ENCODE data around the gene GRM4. TPM values are rescaled to one million over a fixed set of nuclear protein-coding genes. Genes with fewer than 3 reads are reported as not detected.

The GRM4 gene
- total and polyA plus RNA-seq, 2 experiments from 2014 or later: 0.10 to 0.22 TPM

DNA sequence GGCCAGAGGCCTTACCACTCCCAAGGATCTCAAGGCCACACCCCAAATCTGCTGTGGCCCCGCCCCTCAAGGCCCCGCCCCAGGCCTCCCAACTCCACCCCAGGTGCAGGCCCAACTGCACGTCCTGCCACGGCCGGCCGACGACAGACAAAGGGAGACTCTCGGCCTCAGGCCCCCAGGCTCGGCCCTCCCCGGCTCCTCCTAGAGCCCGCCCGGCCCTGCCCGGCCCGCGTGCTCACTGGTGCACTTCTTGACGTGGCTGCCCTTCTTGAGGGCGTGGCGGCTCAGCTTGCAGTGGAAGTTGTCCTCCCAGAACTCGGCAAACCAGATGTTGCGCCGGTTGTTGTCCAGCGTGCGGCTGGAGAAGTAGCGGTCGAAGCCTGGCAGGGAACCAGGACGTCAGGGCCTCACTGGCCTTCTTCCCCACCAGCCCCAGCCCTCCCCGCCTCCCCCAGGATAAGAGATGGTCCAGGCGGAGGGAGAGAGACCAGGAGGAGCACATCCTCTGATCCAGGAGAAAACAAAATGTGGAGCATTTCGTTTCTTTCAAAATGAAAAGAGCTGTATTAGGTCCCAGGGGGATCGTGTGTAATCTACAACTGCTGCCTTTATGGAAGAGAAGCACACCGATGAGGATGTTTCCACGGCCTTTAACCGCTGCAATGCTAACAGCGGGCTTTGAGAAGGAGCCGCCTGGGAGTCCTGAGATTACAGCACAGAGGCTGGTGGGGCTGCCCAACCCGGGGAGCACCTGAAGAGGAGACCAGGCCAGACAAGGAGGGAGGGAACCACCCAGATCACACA, 89.4 kb downstream of the GRM4 start:
- no peaks in the 10 kb centered on the region; the same call in 1 of the 2 replicates for H3K27me3 ChIP-seq (replicated peaks; ENCODE audit: insufficient read depth)
- TF ChIP-seq EZH2 (IDR thresholded peaks at IDR 0.05; ENCODE audit: insufficient read depth, poor library complexity, severe bottlenecking) (no peak), EZH2phosphoT487 (IDR thresholded peaks at IDR 0.05; ENCODE audit: insufficient read depth, low read depth) (no peak)
- peak overlapping the region; percentile 2 for H3K4me2 ChIP-seq (ENCODE audit: unreplicated experiment)
- H3K9me2 ChIP-seq (ENCODE audit: insufficient read depth): no peaks in the 10 kb centered on the region
- peaks cover 17% of the 10 kb centered on the region for H3K4me1 ChIP-seq (ENCODE audit: insufficient read depth)
- H3K79me2 ChIP-seq (ENCODE audit: insufficient read depth): no peaks in the 10 kb centered on the region
- peak overlapping the region; percentile 22; the same call in 1 of the 2 replicates for H3K4me3 ChIP-seq
- peak overlapping the region; percentile 78 for H2AFZ ChIP-seq
- no peaks in the 10 kb centered on the region for H3K36me3 ChIP-seq (ENCODE audit: low read depth)
- in situ Hi-C loops (cut with MboI): no loop called here
- H3F3A ChIP-seq (ENCODE audit: insufficient read depth): no peaks in the 10 kb centered on the region
- H3K9ac ChIP-seq: peak overlapping the region; percentile 57
- H3K9me3 ChIP-seq (ENCODE audit: low read depth): no peaks in the 10 kb centered on the region
- peak; percentile 87 for DNase-seq
- 22 to 24% methylated on average over 26 to 31 of the region's 36 CpGs for WGBS, 2 experiments (ENCODE audit: low coverage in 1 of 2, low lambda C conversion rate in 2 of 2, missing lambda C conversion rate in 2 of 2)
- no peaks in the 10 kb centered on the region for H4K20me1 ChIP-seq (ENCODE audit: insufficient read depth)
- no peak overlapping the region; the same call in 1 of the 2 replicates for H3K27ac ChIP-seq

DNA sequence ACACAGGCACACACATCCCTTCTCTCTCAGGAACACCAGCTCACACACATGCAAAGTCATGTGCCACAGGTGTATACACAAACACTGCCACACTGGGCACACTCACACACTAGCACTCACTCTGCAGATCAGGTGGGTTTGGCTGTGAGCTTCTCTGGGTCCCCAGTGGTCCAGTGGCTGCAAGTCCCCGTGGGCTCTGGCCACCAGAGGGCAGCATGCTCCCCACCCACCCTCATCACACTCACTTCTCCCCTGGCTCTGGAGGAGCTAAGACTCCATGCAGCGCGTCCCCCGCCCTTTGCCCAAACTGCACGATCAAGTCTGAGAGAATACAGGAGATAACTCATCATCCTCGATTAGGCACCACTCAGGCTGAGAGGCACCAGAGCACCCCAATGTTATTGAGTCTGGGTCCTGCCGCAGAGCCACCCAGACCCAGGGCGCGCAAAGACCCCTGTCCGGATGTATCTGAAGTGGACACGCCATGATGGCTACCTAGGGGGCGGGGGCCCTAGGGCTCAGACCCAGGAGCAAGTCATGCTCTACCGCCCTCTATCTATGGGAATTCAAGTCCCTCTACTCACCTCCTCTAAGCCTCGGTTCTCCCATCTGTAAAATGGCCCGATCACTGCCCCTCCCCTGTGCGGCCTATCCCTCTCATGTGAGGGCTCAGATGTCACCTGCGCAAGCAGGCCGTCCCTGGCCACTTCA, 90.5 kb downstream of the GRM4 start:
- no peak overlapping the region for H3K9ac ChIP-seq
- WGBS, 2 experiments (ENCODE audit: low coverage in 1 of 2, low lambda C conversion rate in 2 of 2, missing lambda C conversion rate in 2 of 2): 72 to 74% methylated on average over 17 to 18 of the region's 18 CpGs
- DNase-seq: peak; percentile 69
- H3F3A ChIP-seq (ENCODE audit: insufficient read depth): no peaks in the 10 kb centered on the region
- no peak overlapping the region for H3K27ac ChIP-seq
- no peak overlapping the region for H2AFZ ChIP-seq
- H3K4me1 ChIP-seq (ENCODE audit: insufficient read depth): peaks cover 17% of the 10 kb centered on the region
- H3K4me2 ChIP-seq (ENCODE audit: unreplicated experiment): no peak overlapping the region
- H3K9me3 ChIP-seq (ENCODE audit: low read depth): no peaks in the 10 kb centered on the region
- H4K20me1 ChIP-seq (ENCODE audit: insufficient read depth): no peaks in the 10 kb centered on the region
- H3K4me3 ChIP-seq: no peak overlapping the region
- H3K79me2 ChIP-seq (ENCODE audit: insufficient read depth): no peaks in the 10 kb centered on the region
- no peaks in the 10 kb centered on the region; the same call in 1 of the 2 replicates for H3K27me3 ChIP-seq (replicated peaks; ENCODE audit: insufficient read depth)
- in situ Hi-C loops (cut with MboI): no loop called here
- no peaks in the 10 kb centered on the region for H3K9me2 ChIP-seq (ENCODE audit: insufficient read depth)
- TF ChIP-seq EZH2 (IDR thresholded peaks at IDR 0.05; ENCODE audit: insufficient read depth, poor library complexity, severe bottlenecking): no peak
- TF ChIP-seq EZH2phosphoT487 (IDR thresholded peaks at IDR 0.05; ENCODE audit: insufficient read depth, low read depth): no peak
- no peaks in the 10 kb centered on the region for H3K36me3 ChIP-seq (ENCODE audit: low read depth)

DNA sequence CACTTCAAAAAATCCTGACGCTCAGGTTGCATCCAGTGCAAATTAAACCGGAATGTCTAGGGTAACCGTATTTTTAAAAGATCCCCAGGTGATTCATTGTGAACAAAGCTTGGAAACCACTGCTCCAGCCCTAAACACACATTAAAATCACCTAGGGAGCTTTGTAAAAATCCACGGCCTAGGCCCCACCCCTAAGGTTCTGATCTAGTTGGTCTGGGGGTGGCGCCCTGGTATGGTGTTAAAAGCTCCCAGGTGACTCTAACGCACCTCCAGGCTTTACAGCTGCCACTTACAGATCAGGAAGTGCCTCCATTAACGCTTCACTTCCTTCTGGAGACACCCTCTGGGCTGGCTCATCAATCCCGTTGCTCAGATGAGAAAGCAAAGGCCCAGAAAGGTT, 92.2 kb downstream of the GRM4 start:
- Histone ChIP-seq H3K4me2 (ENCODE audit: unreplicated experiment) (no peak overlapping the region), H3K27ac (no peak overlapping the region), H3K4me3 (no peak overlapping the region), H3K9me3 (ENCODE audit: low read depth) (no peaks in the 10 kb centered on the region), H4K20me1 (ENCODE audit: insufficient read depth) (no peaks in the 10 kb centered on the region), H3K4me1 (ENCODE audit: insufficient read depth) (peaks cover 6% of the 10 kb centered on the region; the same call in 1 of the 2 replicates), H3K27me3 (replicated peaks; ENCODE audit: insufficient read depth) (no peaks in the 10 kb centered on the region; the same call in 1 of the 2 replicates), H3K36me3 (ENCODE audit: low read depth) (no peaks in the 10 kb centered on the region), H3F3A (ENCODE audit: insufficient read depth) (no peaks in the 10 kb centered on the region), H3K9me2 (ENCODE audit: insufficient read depth) (no peaks in the 10 kb centered on the region), H3K79me2 (ENCODE audit: insufficient read depth) (no peaks in the 10 kb centered on the region), H2AFZ (no peak overlapping the region), H3K9ac (no peak overlapping the region)
- 67 to 79% methylated on average over 8 of the region's 8 CpGs for WGBS, 2 experiments (ENCODE audit: low coverage in 1 of 2, low lambda C conversion rate in 2 of 2, missing lambda C conversion rate in 2 of 2)
- DNase-seq: no peak
- in situ Hi-C loops (cut with MboI): no loop called here
- no peak for TF ChIP-seq EZH2phosphoT487 (IDR thresholded peaks at IDR 0.05; ENCODE audit: insufficient read depth, low read depth)

DNA sequence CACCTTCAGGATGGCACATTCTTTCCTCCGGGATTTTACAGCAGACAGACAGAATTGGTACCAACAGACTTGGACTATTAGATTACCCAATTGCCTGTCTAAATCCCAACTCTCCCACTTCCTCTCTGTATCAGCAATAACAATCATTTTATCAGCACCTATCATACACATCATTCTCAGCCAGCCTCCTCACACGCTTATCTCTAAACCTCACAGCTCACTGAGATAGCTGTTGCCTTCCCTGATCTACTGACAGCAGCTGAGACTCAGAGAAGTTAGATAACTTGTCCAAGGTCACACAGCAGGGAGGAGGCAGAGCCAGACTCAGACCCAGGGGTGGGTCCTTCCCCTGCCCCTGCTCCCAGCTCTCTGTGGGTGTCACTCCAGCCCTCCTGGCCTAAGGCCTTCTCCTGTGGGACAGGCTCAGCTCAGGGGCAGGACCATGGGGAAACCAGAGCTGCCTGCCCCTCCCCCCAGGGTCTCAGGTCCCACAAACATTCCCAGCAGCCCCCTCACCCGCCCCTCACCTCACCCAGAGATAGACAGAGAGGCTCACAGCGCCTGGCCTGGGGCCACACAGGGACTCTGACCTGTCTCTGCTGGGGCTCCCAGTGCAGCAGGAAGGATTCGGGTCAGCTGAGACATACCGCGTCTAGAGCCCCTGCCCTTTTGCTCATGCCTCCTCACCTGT, 92.8 kb downstream of the GRM4 start:
- Histone ChIP-seq H3F3A (ENCODE audit: insufficient read depth) (no peaks in the 10 kb centered on the region), H3K9me3 (ENCODE audit: low read depth) (no peaks in the 10 kb centered on the region), H3K27me3 (replicated peaks; ENCODE audit: insufficient read depth) (no peaks in the 10 kb centered on the region; the same call in 1 of the 2 replicates), H3K79me2 (ENCODE audit: insufficient read depth) (no peaks in the 10 kb centered on the region), H4K20me1 (ENCODE audit: insufficient read depth) (no peaks in the 10 kb centered on the region), H2AFZ (no peak overlapping the region), H3K9me2 (ENCODE audit: insufficient read depth) (no peaks in the 10 kb centered on the region), H3K4me3 (no peak overlapping the region), H3K9ac (no peak overlapping the region), H3K27ac (no peak overlapping the region), H3K36me3 (ENCODE audit: low read depth) (no peaks in the 10 kb centered on the region), H3K4me2 (ENCODE audit: unreplicated experiment) (no peak overlapping the region), H3K4me1 (ENCODE audit: insufficient read depth) (0 out of 2 replicates have a peak, but pooled peaks cover 5% of the 10 kb centered on the region)
- TF ChIP-seq EZH2 (IDR thresholded peaks at IDR 0.05; ENCODE audit: insufficient read depth, poor library complexity, severe bottlenecking) (no peak), EZH2phosphoT487 (IDR thresholded peaks at IDR 0.05; ENCODE audit: insufficient read depth, low read depth) (no peak)
- WGBS, 2 experiments (ENCODE audit: low coverage in 1 of 2, low lambda C conversion rate in 2 of 2, missing lambda C conversion rate in 2 of 2): 68 to 83% methylated on average over 5 to 7 of the region's 7 CpGs
- no peak for DNase-seq
- in situ Hi-C loops (cut with MboI): no loop called here
